Stimulated activated memory B cell treated with anti-CD40 and anti-IgM and Interleukin-4, amounts not matched to agents 10 μg/mL and 1 μg/mL and 100 μg/mL, for 72 hours (primary cell): ENCODE measurements around the gene PCDHGA10.
"Not testable (repeated sequence)": the region's sequence is repeated elsewhere in the genome, so short reads cannot be mapped to it uniquely, and the experiment has no call there.

Experiments
- ATAC-seq: fragments of 150-1000 bp; cut with Tn5 transposase; 2 replicates; pipeline ENCODE4 v1.10.0; 2021
- H3K27ac Mint-ChIP-seq: one replicate; pipeline ENCODE4 v1.8.0; 2022; ENCODE audit warnings: mild to moderate bottlenecking, mixed read lengths
- H3K27me3 Mint-ChIP-seq: one replicate; pipeline ENCODE4 v1.8.0; 2022; ENCODE audit warnings: mixed read lengths
- H3K36me3 Mint-ChIP-seq: one replicate; pipeline ENCODE4 v1.8.0; 2022; ENCODE audit warnings: mixed read lengths
- H3K4me1 Mint-ChIP-seq: one replicate; pipeline ENCODE4 v1.8.0; 2022; ENCODE audit warnings: mixed read lengths
- H3K4me3 Mint-ChIP-seq: one replicate; pipeline ENCODE4 v1.8.0; 2022; ENCODE audit warnings: mild to moderate bottlenecking, moderate library complexity, mixed read lengths
- H3K9me3 Mint-ChIP-seq: one replicate; pipeline ENCODE4 v1.8.0; 2022; ENCODE audit warnings: mixed read lengths

PCDHGA10 gene

GRCh38 chr5:141412854-141413539, at the start of gene PCDHGA10:
TSS of gene PCDHGA10 (plus strand) at chr5:141412987. CDS start at chr5:141413176, 189 bp downstream.
- Mint-ChIP-seq H3K9me3 (peaks cover 14% of the 10 kb centered on the region), H3K4me1 (peaks cover 24% of the 10 kb centered on the region), H3K4me3 (peak within 1 kb of the TSS; percentile 83), H3K36me3 (peaks cover 12% of the 10 kb centered on the region), H3K27ac (peak within 1 kb of the TSS; percentile 47), H3K27me3 (peaks cover 76% of the 10 kb centered on the region)
- ATAC-seq: peak; percentile 68

- H3K9me3 Mint-ChIP-seq: peaks cover 15% of the 10 kb centered on the region
- H3K36me3 Mint-ChIP-seq: peaks cover 8% of the 10 kb centered on the region
- H3K4me3 Mint-ChIP-seq: no peak within 1 kb of the TSS
- ATAC-seq: no peak
- H3K27ac Mint-ChIP-seq: no peak within 1 kb of the TSS
- peaks cover 9% of the 10 kb centered on the region for H3K4me1 Mint-ChIP-seq
- peaks cover 62% of the 10 kb centered on the region for H3K27me3 Mint-ChIP-seq
Observed at GRCh38 chr5:141363952-141364660, 48.7 kb upstream of the PCDHGA10 start, which contains the start of gene PCDHGA5. TSS of gene PCDHGA5 (plus strand) at chr5:141364162. CDS start at chr5:141364331, 169 bp downstream.

- Mint-ChIP-seq H3K9me3 (peaks cover 14% of the 10 kb centered on the region), H3K27ac (no peak overlapping the region), H3K27me3 (peaks cover 61% of the 10 kb centered on the region), H3K4me3 (no peak overlapping the region), H3K4me1 (peaks cover 15% of the 10 kb centered on the region), H3K36me3 (peaks cover 14% of the 10 kb centered on the region)
- ATAC-seq: no peak
Observed at GRCh38 chr5:141366016-141366896, 46.5 kb upstream of the PCDHGA10 start.

GRCh38 chr5:141369994-141370848, 42.6 kb upstream of the PCDHGA10 start, which contains the start of gene PCDHGB3:
TSS of gene PCDHGB3 (plus strand) at chr5:141370242. CDS start at chr5:141370395, 153 bp downstream.
- Mint-ChIP-seq H3K9me3 (peaks cover 3% of the 10 kb centered on the region), H3K4me1 (peaks cover 6% of the 10 kb centered on the region), H3K27me3 (peaks cover 34% of the 10 kb centered on the region), H3K27ac (peak within 1 kb of the TSS; percentile 83), H3K36me3 (peaks cover 11% of the 10 kb centered on the region), H3K4me3 (peak within 1 kb of the TSS; percentile 90)
- peak; percentile 77 for ATAC-seq

- H3K4me1 Mint-ChIP-seq: peaks cover 6% of the 10 kb centered on the region
- peaks cover 16% of the 10 kb centered on the region for H3K36me3 Mint-ChIP-seq
- H3K27ac Mint-ChIP-seq: no peak overlapping the region
- peaks cover 19% of the 10 kb centered on the region for H3K27me3 Mint-ChIP-seq
- peaks cover 3% of the 10 kb centered on the region for H3K9me3 Mint-ChIP-seq
- no peak for ATAC-seq
- no peak overlapping the region for H3K4me3 Mint-ChIP-seq
Observed at GRCh38 chr5:141371572-141372475, 41.0 kb upstream of the PCDHGA10 start.

- Mint-ChIP-seq H3K9me3 (peaks cover 3% of the 10 kb centered on the region), H3K36me3 (peaks cover 16% of the 10 kb centered on the region), H3K4me3 (no peak within 1 kb of the TSS), H3K4me1 (peaks cover 6% of the 10 kb centered on the region), H3K27me3 (peaks cover 19% of the 10 kb centered on the region), H3K27ac (no peak within 1 kb of the TSS)
- ATAC-seq: no peak
Observed at GRCh38 chr5:141373673-141374317, 39.0 kb upstream of the PCDHGA10 start, which contains the start of gene PCDHGA6. TSS of gene PCDHGA6 (plus strand) at chr5:141373891. CDS start at chr5:141374084, 193 bp downstream.

GRCh38 chr5:141374627-141375026, 38.2 kb upstream of the PCDHGA10 start:
- ATAC-seq: no peak
- Mint-ChIP-seq H3K4me3 (no peak overlapping the region), H3K9me3 (peaks cover 3% of the 10 kb centered on the region), H3K4me1 (peaks cover 6% of the 10 kb centered on the region), H3K27ac (no peak overlapping the region), H3K36me3 (peaks cover 16% of the 10 kb centered on the region), H3K27me3 (peaks cover 19% of the 10 kb centered on the region)

- not testable (repeated sequence) for H3K4me3 Mint-ChIP-seq, ATAC-seq, H3K27me3 Mint-ChIP-seq, H3K27ac Mint-ChIP-seq, H3K4me1 Mint-ChIP-seq, H3K9me3 Mint-ChIP-seq
- peaks cover 11% of the 10 kb centered on the region for H3K36me3 Mint-ChIP-seq
Observed at GRCh38 chr5:141375444-141376155, 37.2 kb upstream of the PCDHGA10 start.

- ATAC-seq: no peak
- Mint-ChIP-seq H3K27ac (peak within 1 kb of the TSS; percentile 70), H3K9me3 (no peaks in the 10 kb centered on the region), H3K36me3 (peaks cover 5% of the 10 kb centered on the region), H3K27me3 (peaks cover 44% of the 10 kb centered on the region), H3K4me1 (peaks cover 4% of the 10 kb centered on the region), H3K4me3 (peak within 1 kb of the TSS; percentile 76)
Observed at GRCh38 chr5:141382469-141383294, 30.1 kb upstream of the PCDHGA10 start, which contains the start of gene PCDHGA7. TSS of gene PCDHGA7 (plus strand) at chr5:141382742. CDS start at chr5:141382900, 158 bp downstream.

GRCh38 chr5:141383345-141383744, 29.4 kb upstream of the PCDHGA10 start:
- Mint-ChIP-seq H3K4me3 (no peak overlapping the region), H3K4me1 (peaks cover 4% of the 10 kb centered on the region), H3K27ac (peak overlapping the region; percentile 70), H3K9me3 (peaks cover under 1% of the 10 kb centered on the region), H3K36me3 (peaks cover 5% of the 10 kb centered on the region), H3K27me3 (peaks cover 47% of the 10 kb centered on the region)
- ATAC-seq: no peak

GRCh38 chr5:141384471-141385267, 28.1 kb upstream of the PCDHGA10 start:
- no peak overlapping the region for H3K4me3 Mint-ChIP-seq
- H3K4me1 Mint-ChIP-seq: peaks cover 4% of the 10 kb centered on the region
- H3K27ac Mint-ChIP-seq: no peak overlapping the region
- H3K36me3 Mint-ChIP-seq: peaks cover 5% of the 10 kb centered on the region
- ATAC-seq: no peak
- peaks cover 60% of the 10 kb centered on the region for H3K27me3 Mint-ChIP-seq
- H3K9me3 Mint-ChIP-seq: peaks cover 6% of the 10 kb centered on the region
